GM18909 (cell line): ENCODE results near the gene BCAR3.

Experiments used
- ATAC-seq: cut with Tn5 transposase; IDR thresholded peaks from one replicate; pipeline ENCODE4 v1.9.1; 2021; ENCODE audit warnings: mild to moderate bottlenecking; ENCODE audit not compliant: unreplicated experiment, poor library complexity

Gene BCAR3

GRCh38 chr1:93521618-93522017 is 160.0 kb downstream of the BCAR3 start:
- ATAC-seq, result no peak

GRCh38 chr1:93519199-93519829 is 162.3 kb downstream of the BCAR3 start:
- ATAC-seq, result no peak

- no peak for ATAC-seq
Observed at GRCh38 chr1:93518516-93518915, 163.1 kb downstream of the BCAR3 start.

GRCh38 chr1:93516164-93516563 is 165.5 kb downstream of the BCAR3 start:
- ATAC-seq, result no peak
